ENCODE results near the gene HSD17B4.

DNA sequence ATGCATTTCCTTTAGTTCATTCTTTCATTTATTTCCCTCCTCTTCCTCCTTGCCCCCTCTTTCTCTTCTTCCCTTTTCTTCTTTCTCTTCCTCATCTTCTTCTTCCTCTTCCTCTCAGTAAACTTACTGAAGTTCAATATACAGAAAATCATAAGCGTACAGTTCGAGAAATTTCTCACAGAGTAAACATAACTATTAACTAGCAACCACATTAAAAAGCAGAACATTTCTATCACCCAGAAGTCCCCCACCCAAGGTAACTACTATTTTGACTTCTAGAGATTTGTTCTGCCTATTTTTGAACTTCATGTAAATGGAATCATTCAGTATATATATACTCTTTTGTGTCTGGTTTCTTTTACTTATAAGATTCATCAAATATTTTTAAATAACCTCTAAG, 48.3 kb upstream of the HSD17B4 start:
- TF ChIP-seq POU2F2 (IDR thresholded peaks at IDR 0.05; ENCODE audit: low read depth, low read length) = no peak
- TF ChIP-seq POLR2AphosphoS5 (IDR thresholded peaks at IDR 0.05; ENCODE audit: low read depth, low read length) = no peak
- no peak for TF ChIP-seq POLR2A (IDR thresholded peaks at IDR 0.05; ENCODE audit: low read depth, low read length)
- TF ChIP-seq TAF1 (IDR thresholded peaks at IDR 0.05; ENCODE audit: low read depth, low read length) = no peak
